GM18508 (cell line): ENCODE results near the gene SLC23A2.

Source experiments
- ATAC-seq: cut with Tn5 transposase; IDR thresholded peaks from one replicate; pipeline ENCODE4 v1.9.1; 2021; ENCODE audit warnings: moderate number of reproducible peaks; ENCODE audit not compliant: insufficient read depth, unreplicated experiment

Gene SLC23A2

GRCh38 chr20:4912380-4913142 is 88.7 kb downstream of the SLC23A2 start:
- ATAC-seq = no peak

GRCh38 chr20:4910951-4911350 is 90.4 kb downstream of the SLC23A2 start:
- ATAC-seq = no peak

GRCh38 chr20:4905613-4906012 is 95.7 kb downstream of the SLC23A2 start:
- no peak for ATAC-seq

GRCh38 chr20:4905195-4905594 is 96.1 kb downstream of the SLC23A2 start:
- no peak for ATAC-seq

- ATAC-seq = no peak
Observed at GRCh38 chr20:4904127-4904860, 97.0 kb downstream of the SLC23A2 start.

GRCh38 chr20:4902788-4903187 is 98.5 kb downstream of the SLC23A2 start:
- no peak for ATAC-seq

GRCh38 chr20:4901031-4901818 is 100.1 kb downstream of the SLC23A2 start:
- ATAC-seq = no peak

- no peak for ATAC-seq
Observed at GRCh38 chr20:4898282-4899244, 102.7 kb downstream of the SLC23A2 start.

- ATAC-seq = no peak
Observed at GRCh38 chr20:4897600-4897999, 103.7 kb downstream of the SLC23A2 start.

- ATAC-seq = no peak
Observed at GRCh38 chr20:4896971-4897497, 104.3 kb downstream of the SLC23A2 start.

- no peak for ATAC-seq
Observed at GRCh38 chr20:4896119-4896702, 105.1 kb downstream of the SLC23A2 start.

- ATAC-seq = no peak
Observed at GRCh38 chr20:4894981-4895381, 106.3 kb downstream of the SLC23A2 start.

- no peak for ATAC-seq
Observed at GRCh38 chr20:4894409-4894808, 106.9 kb downstream of the SLC23A2 start.

- no peak for ATAC-seq
Observed at GRCh38 chr20:4893709-4894108, 107.6 kb downstream of the SLC23A2 start.

- ATAC-seq = no peak
Observed at GRCh38 chr20:4891997-4892396, 109.3 kb downstream of the SLC23A2 start.

- ATAC-seq = no peak
Observed at GRCh38 chr20:4891190-4891763, 110.0 kb downstream of the SLC23A2 start.

GRCh38 chr20:4889446-4889845 is 111.9 kb downstream of the SLC23A2 start:
- ATAC-seq = no peak

- ATAC-seq = no peak
Observed at GRCh38 chr20:4887586-4887985, 113.7 kb downstream of the SLC23A2 start.
